ENCODE results near the gene DDOST. TPM values are rescaled to one million over a fixed set of nuclear protein-coding genes. Genes with fewer than 3 reads are reported as not detected.

Gene DDOST
- total and polyA plus RNA-seq, 10 of the 15 experiments (the other 5 are each of a cell fraction or from before 2014, with no cell fraction given): 100 to 274 (median 201) TPM

DNA sequence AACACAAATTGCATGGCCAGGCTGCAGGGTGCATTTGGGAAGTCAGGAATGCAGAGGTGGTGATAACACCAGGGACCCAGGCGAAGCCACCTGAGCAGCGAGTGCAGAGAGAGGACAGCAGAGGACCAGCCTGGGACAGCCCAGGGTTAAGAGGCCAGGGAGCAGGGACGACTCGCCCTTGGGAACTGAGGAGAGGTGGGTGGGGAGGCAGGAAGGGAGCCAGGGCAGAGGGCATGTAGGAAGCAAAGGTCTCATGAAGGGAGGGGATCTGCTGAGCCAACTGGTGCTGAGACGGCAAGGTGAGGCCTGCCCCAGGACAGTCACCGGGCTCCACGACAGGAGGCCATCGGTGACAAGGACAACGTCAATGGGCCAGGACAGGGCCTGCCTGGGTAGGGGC, 40.3 kb upstream of the DDOST start:
- CTCF ChIA-PET: interaction anchor here (1.7 kb wide), 1 partner anchor 493 kb away, joined by 8 read pairs; no protein-coding TSS in a partner anchor

GRCh38 chr1:20700636-20701215, 39.6 kb upstream of the DDOST start:
- FAIRE-seq (no peak), DNase-seq (ENCODE audit: low read depth, low spot score) (no peak), ATAC-seq (no peak)
- intact Hi-C loops (cut with micrococcal nuclease; ENCODE audit: unreplicated experiment): no loop called here
- no peaks in the 10 kb centered on the region for H3K36me3 ChIP-seq (ENCODE audit: control insufficient read depth in 2 of 2, insufficient read depth in 2 of 2, low read length in 1 of 2)
- no peak overlapping the region for H3K27ac ChIP-seq (ENCODE audit: control insufficient read depth, insufficient read depth)
- no peak for TF ChIP-seq YY1 (IDR thresholded peaks at IDR 0.05; ENCODE audit: low read depth, low read length)
- TF ChIP-seq NFIC (IDR thresholded peaks at IDR 0.05; ENCODE audit: low read depth, low read length): no peak
- no peak for TF ChIP-seq SRF (IDR thresholded peaks at IDR 0.05; ENCODE audit: low read depth in 2 of 2, low read length in 2 of 2)
- TF ChIP-seq ZNF207 (IDR thresholded peaks at IDR 0.05; ENCODE audit: borderline replicate concordance): no peak
- no peak for TF ChIP-seq CHD2 (IDR thresholded peaks at IDR 0.05; ENCODE audit: borderline replicate concordance, low read depth, low read length)
- TF ChIP-seq BCL11A (IDR thresholded peaks at IDR 0.05; ENCODE audit: low read depth, low read length): no peak
- TF ChIP-seq ZBED1 (IDR thresholded peaks at IDR 0.05; ENCODE audit: borderline replicate concordance): no peak
- TF ChIP-seq RAD21 (IDR thresholded peaks at IDR 0.05; ENCODE audit: insufficient read depth, low read depth, low read length): no peak
- no peak for TF ChIP-seq YBX1 (IDR thresholded peaks at IDR 0.05)
- 35% methylated on average over 17 of the region's 17 CpGs for WGBS (ENCODE audit: insufficient coverage, insufficient replicate concordance, low lambda C conversion rate, missing lambda C conversion rate)
- peaks cover 6% of the 10 kb centered on the region for H3K4me1 ChIP-seq (ENCODE audit: control insufficient read depth, insufficient read depth, low read length)
- ChIA-PET CTCF (interaction anchor here (1.1 to 1.7 kb wide), 2 partner anchors 494 to 495 kb away, joined by 3 to 8 read pairs; no protein-coding TSS in a partner anchor), POLR2A (no interaction called here), RAD21 (ENCODE audit: unreplicated experiment) (interaction anchor here (0.9 kb wide), 1 partner anchor 494 kb away, joined by 3 read pairs; no protein-coding TSS in a partner anchor), SMC1A (ENCODE audit: uncharacterized antibody, unreplicated experiment) (interaction anchor here (1.0 kb wide), 1 partner anchor 495 kb away, joined by 4 read pairs; no protein-coding TSS in a partner anchor)
- no peak overlapping the region for H3K9ac ChIP-seq (ENCODE audit: control insufficient read depth, insufficient read depth, low read length)
- no peak overlapping the region for H3K4me3 ChIP-seq
- H3K27me3 ChIP-seq (replicated peaks in 1 of 2; ENCODE audit: control insufficient read depth in 2 of 2, insufficient read depth in 2 of 2, low read length in 1 of 2): no peaks in the 10 kb centered on the region
- H4K20me1 ChIP-seq (ENCODE audit: control insufficient read depth, insufficient read depth): no peaks in the 10 kb centered on the region
- no peak overlapping the region for H3K4me2 ChIP-seq (ENCODE audit: control insufficient read depth, insufficient read depth)
- in situ Hi-C loops (cut with MboI): no loop called here
- no TSS peak for BruUV-seq (replicated peaks)
- no peaks in the 10 kb centered on the region for H3K9me3 ChIP-seq (replicated peaks; ENCODE audit: control insufficient read depth, insufficient read depth, low read length)
- no peaks in the 10 kb centered on the region for H3K79me2 ChIP-seq (ENCODE audit: control insufficient read depth, insufficient read depth, low read length)
- H2AFZ ChIP-seq (ENCODE audit: control insufficient read depth, low read depth, low read length): no peak overlapping the region

More for the DNA sequence above, 40.3 kb upstream of the DDOST start:
- TF ChIP-seq SRF (IDR thresholded peaks at IDR 0.05; ENCODE audit: low read depth in 2 of 2, low read length in 2 of 2) (no peak), ATF3 (IDR thresholded peaks at IDR 0.05; ENCODE audit: borderline replicate concordance, extremely low read depth, low read depth, low read length) (no peak), NRF1 (conservative IDR thresholded peaks at IDR 0.05; ENCODE audit: low read depth, low read length) (no peak), FOS (IDR thresholded peaks at IDR 0.05; ENCODE audit: borderline replicate concordance, extremely low read depth, insufficient read length) (no peak), ATF7 (IDR thresholded peaks at IDR 0.05; ENCODE audit: low read depth) (no peak), SPI1 (IDR thresholded peaks at IDR 0.05; ENCODE audit: borderline replicate concordance, insufficient read depth, low read depth, low read length) (no peak)
- intact Hi-C loops (cut with micrococcal nuclease; ENCODE audit: unreplicated experiment): no loop called here
- H3K4me1 ChIP-seq (ENCODE audit: control insufficient read depth, insufficient read depth, low read length): peaks cover 6% of the 10 kb centered on the region
- DNase-seq (ENCODE audit: low read depth, low spot score): no peak
- H4K20me1 ChIP-seq (ENCODE audit: control insufficient read depth, insufficient read depth): no peaks in the 10 kb centered on the region
- no peak for FAIRE-seq
- no peaks in the 10 kb centered on the region for H3K9me3 ChIP-seq (replicated peaks; ENCODE audit: control insufficient read depth, insufficient read depth, low read length)
- no peak overlapping the region for H3K4me3 ChIP-seq
- no peak overlapping the region for H3K9ac ChIP-seq (ENCODE audit: control insufficient read depth, insufficient read depth, low read length)
- no peaks in the 10 kb centered on the region for H3K27me3 ChIP-seq (replicated peaks in 1 of 2; ENCODE audit: control insufficient read depth in 2 of 2, insufficient read depth in 2 of 2, low read length in 1 of 2)
- BruUV-seq (replicated peaks): no TSS peak
- no peak for ATAC-seq
- H2AFZ ChIP-seq (ENCODE audit: control insufficient read depth, low read depth, low read length): no peak overlapping the region
- RAD21 ChIA-PET (ENCODE audit: unreplicated experiment): no interaction called here
- H3K79me2 ChIP-seq (ENCODE audit: control insufficient read depth, insufficient read depth, low read length): no peaks in the 10 kb centered on the region
- 42% methylated on average over 9 of the region's 9 CpGs for WGBS (ENCODE audit: insufficient coverage, insufficient replicate concordance, low lambda C conversion rate, missing lambda C conversion rate)
- H3K4me2 ChIP-seq (ENCODE audit: control insufficient read depth, insufficient read depth): no peak overlapping the region
- H3K27ac ChIP-seq (ENCODE audit: control insufficient read depth, insufficient read depth): no peak overlapping the region
- H3K36me3 ChIP-seq (ENCODE audit: control insufficient read depth in 2 of 2, insufficient read depth in 2 of 2, low read length in 1 of 2): no peaks in the 10 kb centered on the region
- SMC1A ChIA-PET (ENCODE audit: uncharacterized antibody, unreplicated experiment): no interaction called here
- POLR2A ChIA-PET: no interaction called here
- in situ Hi-C loops (cut with MboI): no loop called here
